ENCODE data around the gene MCTP1.
A peak's percentile ranks its signal among the peaks of the same experiment; 100 is the strongest.

The MCTP1 gene

DNA sequence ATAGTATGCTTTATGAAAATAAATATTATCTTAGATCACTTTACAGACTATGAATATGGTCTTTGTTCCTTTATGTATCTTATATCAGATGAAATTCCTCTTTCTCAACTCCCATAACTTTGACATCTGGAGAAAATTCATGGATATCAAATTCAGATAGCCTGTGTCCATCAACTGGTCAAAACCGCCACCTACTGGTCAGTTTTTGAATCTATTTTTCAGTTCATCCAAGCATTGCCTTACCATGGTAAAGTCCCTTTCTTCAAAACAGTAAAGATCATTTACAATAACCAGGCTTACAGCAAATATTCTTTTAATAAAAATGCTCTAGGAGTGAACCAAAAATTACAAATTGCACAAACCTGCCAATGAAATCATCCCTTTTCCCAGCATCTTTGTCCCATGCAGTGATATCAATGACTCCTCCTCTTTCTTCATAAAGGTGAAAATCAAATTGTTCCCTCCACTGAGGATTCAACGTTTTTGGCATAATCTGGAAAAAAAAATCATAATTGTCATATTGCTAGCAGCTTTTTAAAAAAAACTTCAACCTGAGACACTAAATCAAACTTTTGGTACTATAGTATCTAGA lies 375.9 kb downstream of the MCTP1 start:
- Histone ChIP-seq H3K9ac (ENCODE audit: low read length) (no peak overlapping the region), H3K27me3 (replicated peaks; ENCODE audit: insufficient read depth, low read length) (no peaks in the 10 kb centered on the region), H3K4me2 (ENCODE audit: low read depth, low read length) (no peak overlapping the region), H3K4me1 (ENCODE audit: low read length) (no peaks in the 10 kb centered on the region), H2AFZ (ENCODE audit: low read length) (no peak overlapping the region), H3K9me3 (replicated peaks; ENCODE audit: insufficient read depth, low read length) (no peaks in the 10 kb centered on the region), H4K20me1 (ENCODE audit: insufficient read depth, low read length) (no peaks in the 10 kb centered on the region), H3K4me3 (ENCODE audit: low read length) (no peak overlapping the region), H3K27ac (ENCODE audit: low read length) (no peak overlapping the region), H3K36me3 (replicated peaks; ENCODE audit: insufficient read depth, low read length) (no peaks in the 10 kb centered on the region), H3K79me2 (ENCODE audit: low read length) (no peaks in the 10 kb centered on the region), H3F3A (ENCODE audit: insufficient read depth, low read length) (no peaks in the 10 kb centered on the region), H3K9me2 (replicated peaks; ENCODE audit: insufficient read depth, low read length) (no peaks in the 10 kb centered on the region)
- DNase-seq = peak; percentile 53
- TF ChIP-seq EZH2phosphoT487 (IDR thresholded peaks at IDR 0.05; ENCODE audit: low read length) = no peak
- no peak for TF ChIP-seq EZH2 (optimal IDR thresholded peaks at IDR 0.05; ENCODE audit: low read depth, low read length)
- TF ChIP-seq, protein P1, sequence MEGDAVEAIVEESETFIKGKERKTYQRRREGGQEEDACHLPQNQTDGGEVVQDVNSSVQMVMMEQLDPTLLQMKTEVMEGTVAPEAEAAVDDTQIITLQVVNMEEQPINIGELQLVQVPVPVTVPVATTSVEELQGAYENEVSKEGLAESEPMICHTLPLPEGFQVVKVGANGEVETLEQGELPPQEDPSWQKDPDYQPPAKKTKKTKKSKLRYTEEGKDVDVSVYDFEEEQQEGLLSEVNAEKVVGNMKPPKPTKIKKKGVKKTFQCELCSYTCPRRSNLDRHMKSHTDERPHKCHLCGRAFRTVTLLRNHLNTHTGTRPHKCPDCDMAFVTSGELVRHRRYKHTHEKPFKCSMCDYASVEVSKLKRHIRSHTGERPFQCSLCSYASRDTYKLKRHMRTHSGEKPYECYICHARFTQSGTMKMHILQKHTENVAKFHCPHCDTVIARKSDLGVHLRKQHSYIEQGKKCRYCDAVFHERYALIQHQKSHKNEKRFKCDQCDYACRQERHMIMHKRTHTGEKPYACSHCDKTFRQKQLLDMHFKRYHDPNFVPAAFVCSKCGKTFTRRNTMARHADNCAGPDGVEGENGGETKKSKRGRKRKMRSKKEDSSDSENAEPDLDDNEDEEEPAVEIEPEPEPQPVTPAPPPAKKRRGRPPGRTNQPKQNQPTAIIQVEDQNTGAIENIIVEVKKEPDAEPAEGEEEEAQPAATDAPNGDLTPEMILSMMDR (IDR thresholded peaks at IDR 0.05; ENCODE audit: low read length) = peak; percentile 71

DNA sequence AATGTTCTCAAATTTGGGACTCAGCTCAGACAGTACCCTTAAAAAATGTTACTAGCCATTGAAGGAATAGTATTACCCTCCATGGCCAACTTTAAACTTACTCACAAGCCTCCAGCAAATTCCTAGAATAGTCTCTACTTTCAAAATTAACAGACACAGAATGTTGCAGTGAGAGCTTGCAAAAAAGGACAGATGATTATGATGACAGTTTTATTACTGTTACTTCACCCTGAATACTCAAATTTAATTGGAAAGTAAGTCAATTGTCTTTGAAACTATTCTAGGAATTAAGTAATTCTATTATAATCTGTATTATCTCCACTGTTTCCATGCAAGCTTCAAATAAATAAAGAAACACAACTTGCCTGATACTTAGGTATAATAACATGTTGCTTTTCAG lies 378.1 kb downstream of the MCTP1 start:
- Histone ChIP-seq H2AFZ (ENCODE audit: low read length) (no peak overlapping the region), H3K9ac (ENCODE audit: low read length) (no peak overlapping the region), H3K27ac (ENCODE audit: low read length) (no peak overlapping the region), H4K20me1 (ENCODE audit: insufficient read depth, low read length) (no peaks in the 10 kb centered on the region), H3K27me3 (replicated peaks; ENCODE audit: insufficient read depth, low read length) (no peaks in the 10 kb centered on the region), H3F3A (ENCODE audit: insufficient read depth, low read length) (no peaks in the 10 kb centered on the region), H3K9me2 (replicated peaks; ENCODE audit: insufficient read depth, low read length) (no peaks in the 10 kb centered on the region), H3K4me1 (ENCODE audit: low read length) (no peaks in the 10 kb centered on the region), H3K36me3 (replicated peaks; ENCODE audit: insufficient read depth, low read length) (no peaks in the 10 kb centered on the region), H3K79me2 (ENCODE audit: low read length) (no peaks in the 10 kb centered on the region), H3K4me2 (ENCODE audit: low read depth, low read length) (no peak overlapping the region), H3K4me3 (ENCODE audit: low read length) (no peak overlapping the region), H3K9me3 (replicated peaks; ENCODE audit: insufficient read depth, low read length) (no peaks in the 10 kb centered on the region)
- DNase-seq = no peak
- TF ChIP-seq, protein P1 (IDR thresholded peaks at IDR 0.05; ENCODE audit: low read length) = no peak
- TF ChIP-seq EZH2 (optimal IDR thresholded peaks at IDR 0.05; ENCODE audit: low read depth, low read length) = no peak
- no peak for TF ChIP-seq EZH2phosphoT487 (IDR thresholded peaks at IDR 0.05; ENCODE audit: low read length)

DNA sequence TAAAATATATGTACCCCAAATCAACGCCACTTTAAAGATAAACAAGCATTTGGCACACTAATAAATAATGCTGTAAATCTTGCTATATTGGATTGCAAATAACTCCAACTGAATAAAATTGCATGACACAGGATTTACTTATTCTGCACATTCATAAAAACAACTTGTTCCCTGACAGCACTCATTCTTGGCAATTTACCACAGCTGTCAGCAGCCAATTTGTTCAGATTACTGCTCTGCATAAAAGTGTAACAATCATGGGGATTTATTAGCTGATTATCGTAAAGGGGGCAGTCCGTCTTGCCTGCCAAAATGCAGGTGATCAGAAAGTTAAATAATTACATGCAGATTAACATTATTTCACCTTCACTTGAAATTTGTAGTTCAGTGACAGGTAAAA lies 381.2 kb downstream of the MCTP1 start:
- H3K4me3 ChIP-seq (ENCODE audit: low read length) = no peak overlapping the region
- H3K4me1 ChIP-seq (ENCODE audit: low read length) = no peaks in the 10 kb centered on the region
- no peak for DNase-seq

More for the DNA sequence above, 381.2 kb downstream of the MCTP1 start:
- H2AFZ ChIP-seq (ENCODE audit: low read length) = no peak overlapping the region
- TF ChIP-seq, protein P1 (IDR thresholded peaks at IDR 0.05; ENCODE audit: low read length) = no peak
- TF ChIP-seq EZH2phosphoT487 (IDR thresholded peaks at IDR 0.05; ENCODE audit: low read length) (no peak), EZH2 (optimal IDR thresholded peaks at IDR 0.05; ENCODE audit: low read depth, low read length) (no peak)
- H3K9me3 ChIP-seq (replicated peaks; ENCODE audit: insufficient read depth, low read length) = no peaks in the 10 kb centered on the region
- no peak overlapping the region for H3K27ac ChIP-seq (ENCODE audit: low read length)
- H3K9me2 ChIP-seq (replicated peaks; ENCODE audit: insufficient read depth, low read length) = no peaks in the 10 kb centered on the region
- H3K27me3 ChIP-seq (replicated peaks; ENCODE audit: insufficient read depth, low read length) = no peaks in the 10 kb centered on the region
- H3K36me3 ChIP-seq (replicated peaks; ENCODE audit: insufficient read depth, low read length) = no peaks in the 10 kb centered on the region
- no peak overlapping the region for H3K9ac ChIP-seq (ENCODE audit: low read length)
- no peaks in the 10 kb centered on the region for H4K20me1 ChIP-seq (ENCODE audit: insufficient read depth, low read length)
- no peak overlapping the region for H3K4me2 ChIP-seq (ENCODE audit: low read depth, low read length)
- H3K79me2 ChIP-seq (ENCODE audit: low read length) = no peaks in the 10 kb centered on the region
- H3F3A ChIP-seq (ENCODE audit: insufficient read depth, low read length) = no peaks in the 10 kb centered on the region

Measured in MM.1S (cell line).